Adrenal gland (tissue), 5 donors: ENCODE results near the gene PTPRJ.

Experiments
- POLR2A ChIP-seq, 2 donors: fragments of 450-650 bp; IDR thresholded peaks; one replicate each; pipeline ENCODE4 v1.6.1; 2017; ENCODE audit warnings: antibody characterized with exemption in 2 of 2, mild to moderate bottlenecking in 2 of 2, moderate library complexity in 1 of 2
- TF ChIP-seq, protein P1 (sequence below), 6 experiments: fragments of 450-650 bp in 4 of 6; fragments of 200-600 bp in 2 of 6; sonication (generic) in 1 of 6; IDR thresholded peaks; 1 replicate in 5 of 6; 2 replicates in 1 of 6; pipeline versions ENCODE4 v1.5.1 to v1.8.0; 2016 to 2021; ENCODE audit warnings: antibody characterized with exemption in 6 of 6, mild to moderate bottlenecking in 2 of 6, moderate library complexity in 1 of 6
- donor health status: DM: no; HTN: no; CAD: no.

DNA sequence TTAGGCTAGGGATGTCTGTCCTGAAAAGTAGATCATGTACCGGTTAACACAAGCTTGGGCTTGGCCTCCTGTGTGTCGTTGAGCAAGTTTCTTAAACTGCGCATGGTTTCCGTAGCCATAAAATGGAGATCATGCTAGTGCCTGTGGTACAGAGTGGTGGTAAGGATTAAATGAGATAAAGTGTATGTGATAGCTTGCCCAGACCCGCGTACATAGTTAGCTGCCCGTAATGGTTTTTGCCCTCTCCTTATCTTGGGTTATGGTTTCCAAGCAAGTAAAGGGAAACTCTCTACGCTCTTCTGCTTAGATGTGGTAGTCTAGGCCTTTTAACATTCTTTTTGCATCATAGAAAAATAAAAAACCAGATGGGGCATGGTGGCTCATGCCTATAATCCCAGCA lies 11.0 kb upstream of the PTPRJ start:
- TF ChIP-seq, protein P1, sequence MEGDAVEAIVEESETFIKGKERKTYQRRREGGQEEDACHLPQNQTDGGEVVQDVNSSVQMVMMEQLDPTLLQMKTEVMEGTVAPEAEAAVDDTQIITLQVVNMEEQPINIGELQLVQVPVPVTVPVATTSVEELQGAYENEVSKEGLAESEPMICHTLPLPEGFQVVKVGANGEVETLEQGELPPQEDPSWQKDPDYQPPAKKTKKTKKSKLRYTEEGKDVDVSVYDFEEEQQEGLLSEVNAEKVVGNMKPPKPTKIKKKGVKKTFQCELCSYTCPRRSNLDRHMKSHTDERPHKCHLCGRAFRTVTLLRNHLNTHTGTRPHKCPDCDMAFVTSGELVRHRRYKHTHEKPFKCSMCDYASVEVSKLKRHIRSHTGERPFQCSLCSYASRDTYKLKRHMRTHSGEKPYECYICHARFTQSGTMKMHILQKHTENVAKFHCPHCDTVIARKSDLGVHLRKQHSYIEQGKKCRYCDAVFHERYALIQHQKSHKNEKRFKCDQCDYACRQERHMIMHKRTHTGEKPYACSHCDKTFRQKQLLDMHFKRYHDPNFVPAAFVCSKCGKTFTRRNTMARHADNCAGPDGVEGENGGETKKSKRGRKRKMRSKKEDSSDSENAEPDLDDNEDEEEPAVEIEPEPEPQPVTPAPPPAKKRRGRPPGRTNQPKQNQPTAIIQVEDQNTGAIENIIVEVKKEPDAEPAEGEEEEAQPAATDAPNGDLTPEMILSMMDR (IDR thresholded peaks at IDR 0.05), result no peak
- TF ChIP-seq POLR2A (IDR thresholded peaks at IDR 0.05), result no peak
